ENCODE data around the gene DEPDC4.

DNA sequence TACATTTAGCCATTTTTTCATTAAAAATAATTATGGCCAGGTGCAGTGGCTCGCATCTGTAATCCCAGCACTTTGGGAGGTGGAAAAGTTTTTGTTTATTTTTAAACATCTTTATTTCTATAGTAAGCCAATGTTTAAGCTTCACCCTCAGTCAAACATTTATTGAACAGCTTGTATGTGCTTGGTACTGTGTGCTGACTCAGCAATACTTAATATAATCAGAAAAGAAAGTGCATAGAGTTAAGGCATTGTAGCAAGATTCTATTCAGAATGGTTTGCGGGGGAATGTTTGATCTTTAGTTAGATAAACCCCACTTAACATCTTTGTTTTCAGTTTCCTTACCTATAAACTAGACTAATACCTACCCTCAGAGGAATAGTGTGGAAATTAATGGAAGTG lies 55.2 kb downstream of the DEPDC4 start:
- no peak for TF ChIP-seq POLR2A (IDR thresholded peaks at IDR 0.05)
- TF ChIP-seq, protein P1, sequence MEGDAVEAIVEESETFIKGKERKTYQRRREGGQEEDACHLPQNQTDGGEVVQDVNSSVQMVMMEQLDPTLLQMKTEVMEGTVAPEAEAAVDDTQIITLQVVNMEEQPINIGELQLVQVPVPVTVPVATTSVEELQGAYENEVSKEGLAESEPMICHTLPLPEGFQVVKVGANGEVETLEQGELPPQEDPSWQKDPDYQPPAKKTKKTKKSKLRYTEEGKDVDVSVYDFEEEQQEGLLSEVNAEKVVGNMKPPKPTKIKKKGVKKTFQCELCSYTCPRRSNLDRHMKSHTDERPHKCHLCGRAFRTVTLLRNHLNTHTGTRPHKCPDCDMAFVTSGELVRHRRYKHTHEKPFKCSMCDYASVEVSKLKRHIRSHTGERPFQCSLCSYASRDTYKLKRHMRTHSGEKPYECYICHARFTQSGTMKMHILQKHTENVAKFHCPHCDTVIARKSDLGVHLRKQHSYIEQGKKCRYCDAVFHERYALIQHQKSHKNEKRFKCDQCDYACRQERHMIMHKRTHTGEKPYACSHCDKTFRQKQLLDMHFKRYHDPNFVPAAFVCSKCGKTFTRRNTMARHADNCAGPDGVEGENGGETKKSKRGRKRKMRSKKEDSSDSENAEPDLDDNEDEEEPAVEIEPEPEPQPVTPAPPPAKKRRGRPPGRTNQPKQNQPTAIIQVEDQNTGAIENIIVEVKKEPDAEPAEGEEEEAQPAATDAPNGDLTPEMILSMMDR (IDR thresholded peaks at IDR 0.05), result no peak
